Measurements from ENCODE around the gene ROR1.

DNA sequence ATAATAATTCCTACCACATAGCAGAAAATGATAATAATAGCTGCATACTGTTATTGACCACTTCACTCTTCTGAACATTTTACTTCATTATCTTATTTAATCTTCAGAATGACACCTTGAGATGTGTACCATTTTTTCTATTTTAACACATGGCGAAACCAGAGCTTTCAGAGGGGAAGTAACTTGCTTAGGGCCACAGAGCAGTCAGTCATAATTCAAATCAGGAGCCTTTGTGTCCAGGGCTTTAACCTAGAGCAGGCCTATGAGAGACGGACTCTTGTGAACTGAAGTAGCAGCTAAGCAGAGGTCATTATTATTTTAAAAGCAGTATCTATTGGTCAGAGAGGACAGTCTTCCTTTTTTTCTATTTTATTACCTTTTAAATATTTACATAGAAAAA, 114.0 kb downstream of the ROR1 start:
- TF ChIP-seq, protein P1, sequence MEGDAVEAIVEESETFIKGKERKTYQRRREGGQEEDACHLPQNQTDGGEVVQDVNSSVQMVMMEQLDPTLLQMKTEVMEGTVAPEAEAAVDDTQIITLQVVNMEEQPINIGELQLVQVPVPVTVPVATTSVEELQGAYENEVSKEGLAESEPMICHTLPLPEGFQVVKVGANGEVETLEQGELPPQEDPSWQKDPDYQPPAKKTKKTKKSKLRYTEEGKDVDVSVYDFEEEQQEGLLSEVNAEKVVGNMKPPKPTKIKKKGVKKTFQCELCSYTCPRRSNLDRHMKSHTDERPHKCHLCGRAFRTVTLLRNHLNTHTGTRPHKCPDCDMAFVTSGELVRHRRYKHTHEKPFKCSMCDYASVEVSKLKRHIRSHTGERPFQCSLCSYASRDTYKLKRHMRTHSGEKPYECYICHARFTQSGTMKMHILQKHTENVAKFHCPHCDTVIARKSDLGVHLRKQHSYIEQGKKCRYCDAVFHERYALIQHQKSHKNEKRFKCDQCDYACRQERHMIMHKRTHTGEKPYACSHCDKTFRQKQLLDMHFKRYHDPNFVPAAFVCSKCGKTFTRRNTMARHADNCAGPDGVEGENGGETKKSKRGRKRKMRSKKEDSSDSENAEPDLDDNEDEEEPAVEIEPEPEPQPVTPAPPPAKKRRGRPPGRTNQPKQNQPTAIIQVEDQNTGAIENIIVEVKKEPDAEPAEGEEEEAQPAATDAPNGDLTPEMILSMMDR (IDR thresholded peaks at IDR 0.05; ENCODE audit: extremely low read depth in 1 of 2, insufficient read depth in 1 of 2, low read depth in 1 of 2, low read length in 2 of 2) = no peak
- TF ChIP-seq POLR2A (IDR thresholded peaks at IDR 0.05; ENCODE audit: low read depth, low read length) (no peak), EZH2 (IDR thresholded peaks at IDR 0.05; ENCODE audit: borderline replicate concordance, low read depth, low read length, severe bottlenecking) (no peak), MYC (IDR thresholded peaks at IDR 0.05; ENCODE audit: low read depth, low read length) (no peak), POLR2AphosphoS5 (IDR thresholded peaks at IDR 0.05; ENCODE audit: insufficient read depth, low read depth, low read length) (no peak)
- TF ChIP-seq, protein P2, sequence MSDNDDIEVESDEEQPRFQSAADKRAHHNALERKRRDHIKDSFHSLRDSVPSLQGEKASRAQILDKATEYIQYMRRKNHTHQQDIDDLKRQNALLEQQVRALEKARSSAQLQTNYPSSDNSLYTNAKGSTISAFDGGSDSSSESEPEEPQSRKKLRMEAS (IDR thresholded peaks at IDR 0.05; ENCODE audit: insufficient read depth, insufficient read length) = no peak

All from endothelial cell of umbilical vein (primary cell).